Breast epithelium (tissue), 4 donors: Measurements from ENCODE around the gene GAB2. TPM values are rescaled to one million over a fixed set of nuclear protein-coding genes. Genes with fewer than 3 reads are reported as not detected.
A peak's percentile ranks its signal among the peaks of the same experiment; 100 is the strongest.

ENCODE experiments used
- DNase-seq, 2 donors: peaks; one replicate each; pipeline ENCODE4 v3.0.0-alpha.2; 2019; ENCODE audit warnings: low spot score in 2 of 2
- H3K27ac ChIP-seq, 2 donors: fragments of 200-600 bp; sonication (generic) in 1 of 2; one replicate each; pipeline ENCODE4 v1.5.1; 2016 to 2019; ENCODE audit warnings: mild to moderate bottlenecking in 1 of 2
- H3K27me3 ChIP-seq, 2 donors: fragments of 200-600 bp; sonication (generic) in 1 of 2; one replicate each; pipeline versions ENCODE4 v1.5.1 to v1.6.0; 2017 to 2019; ENCODE audit warnings: control low read depth in 1 of 2, mild to moderate bottlenecking in 1 of 2
- H3K36me3 ChIP-seq: fragments of 200-600 bp; one replicate; pipeline ENCODE4 v1.5.1; 2019
- H3K4me1 ChIP-seq, 2 donors: fragments of 200-600 bp; sonication (generic); one replicate each; pipeline ENCODE4 v1.5.1; 2016 to 2019; ENCODE audit warnings: control low read depth in 1 of 2
- H3K4me3 ChIP-seq, 3 donors: fragments of 200-600 bp; sonication (generic); 1 replicate in 2 of 3; 2 replicates in 1 of 3; pipeline ENCODE4 v1.5.1; 2016 to 2019; ENCODE audit warnings: mild to moderate bottlenecking in 3 of 3, moderate library complexity in 2 of 3
- H3K9me3 ChIP-seq, 2 donors: fragments of 200-600 bp; sonication (generic) in 1 of 2; one replicate each; pipeline ENCODE4 v1.5.1; 2016 to 2019; ENCODE audit warnings: control low read depth in 1 of 2
- CTCF ChIP-seq, 3 donors: fragments of 450-650 bp; IDR thresholded peaks; one replicate each; pipeline ENCODE4 v1.5.1; 2016 to 2017; ENCODE audit warnings: antibody characterized with exemption in 3 of 3, mild to moderate bottlenecking in 3 of 3, moderate library complexity in 3 of 3
- POLR2A ChIP-seq: fragments of 450-650 bp; IDR thresholded peaks from one replicate; pipeline ENCODE4 v1.6.1; 2016; ENCODE audit warnings: antibody characterized with exemption, mild to moderate bottlenecking, moderate library complexity
- POLR2AphosphoS5 ChIP-seq, 3 donors: sonication (generic); formaldehyde crosslinking; IDR thresholded peaks; one replicate each; pipeline ENCODE4 v1.6.1; 2017; ENCODE audit warnings: antibody characterized with exemption in 3 of 3
- intact Hi-C: fragments of 100-400 bp; cut with DNase I; formaldehyde crosslinking; loops from one replicate; pipeline ENCODE4 v1.15.1; 2023; ENCODE audit warnings: low total_unique reads
- total RNA-seq, 3 donors: library from RNA; depleted of rRNA; stranded (reverse); fragments of >200 nt; gene quantifications; one replicate each; pipeline ENCODE4 v1.1.0, GENCODE V29; 2016

Gene GAB2
- total RNA-seq, 3 donors from 2014 or later = 22.9 to 43.8 (median 24.9) TPM

- Histone ChIP-seq H3K36me3 (no peaks in the 10 kb centered on the region), H3K4me1 (no peaks in the 10 kb centered on the region), H3K9me3 (no peaks in the 10 kb centered on the region), H3K27me3 (no peaks in the 10 kb centered on the region), H3K27ac (no peak overlapping the region), H3K4me3 (no peak overlapping the region)
- intact Hi-C loops = no loop called here
- TF ChIP-seq POLR2A (no peak), CTCF (IDR thresholded peaks at IDR 0.05) (no peak), POLR2AphosphoS5 (IDR thresholded peaks at IDR 0.05) (no peak)
- DNase-seq = no peak
These were observed 206.1 kb downstream of the GAB2 start for GRCh38 chr11:78211565-78211964.

GRCh38 chr11:78210000-78210608 is 207.5 kb downstream of the GAB2 start:
- intact Hi-C loops = no loop called here
- no peaks in the 10 kb centered on the region for H3K9me3 ChIP-seq
- no peak overlapping the region for H3K27ac ChIP-seq
- TF ChIP-seq POLR2AphosphoS5 (IDR thresholded peaks at IDR 0.05) = no peak
- TF ChIP-seq POLR2A = no peak
- no peak for TF ChIP-seq CTCF (IDR thresholded peaks at IDR 0.05)
- H3K36me3 ChIP-seq = no peaks in the 10 kb centered on the region
- H3K4me1 ChIP-seq = no peaks in the 10 kb centered on the region
- H3K27me3 ChIP-seq = no peaks in the 10 kb centered on the region
- peak in 1 of 2 donors; percentile 19 for DNase-seq
- no peak overlapping the region for H3K4me3 ChIP-seq

- DNase-seq = peak in 1 of 2 donors; percentile 47
- H3K27me3 ChIP-seq = no peaks in the 10 kb centered on the region
- H3K36me3 ChIP-seq = no peaks in the 10 kb centered on the region
- no peaks in the 10 kb centered on the region for H3K9me3 ChIP-seq
- intact Hi-C loops = no loop called here
- H3K4me3 ChIP-seq = no peak overlapping the region
- no peak overlapping the region for H3K27ac ChIP-seq
- no peak for TF ChIP-seq POLR2A
- no peak for TF ChIP-seq POLR2AphosphoS5 (IDR thresholded peaks at IDR 0.05)
- no peak for TF ChIP-seq CTCF (IDR thresholded peaks at IDR 0.05)
- no peaks in the 10 kb centered on the region for H3K4me1 ChIP-seq
These were observed 208.1 kb downstream of the GAB2 start for GRCh38 chr11:78209478-78209877.

- Histone ChIP-seq H3K36me3 (no peaks in the 10 kb centered on the region), H3K4me3 (no peak overlapping the region)
- DNase-seq = peak in 1 of 2 donors; percentile 49
These were observed 209.1 kb downstream of the GAB2 start for GRCh38 chr11:78208257-78209165.

More at GRCh38 chr11:78208257-78209165, 209.1 kb downstream of the GAB2 start:
- H3K9me3 ChIP-seq = no peaks in the 10 kb centered on the region
- H3K4me1 ChIP-seq = no peaks in the 10 kb centered on the region
- TF ChIP-seq CTCF (IDR thresholded peaks at IDR 0.05) (no peak), POLR2A (no peak)
- intact Hi-C loops = no loop called here
- no peak overlapping the region for H3K27ac ChIP-seq
- H3K27me3 ChIP-seq = no peaks in the 10 kb centered on the region
